Measurements from ENCODE around the gene BDKRB2. TPM values are rescaled to one million over a fixed set of nuclear protein-coding genes. Genes with fewer than 3 reads are reported as not detected.

BDKRB2 gene
- total and polyA plus RNA-seq, 10 donors = 0.02 to 0.57 (median 0.13) TPM; not detected in 3

- no peak overlapping the region for H3K27ac ChIP-seq
- intact Hi-C loops (cut with DNase I; ENCODE audit: low total_unique reads) = no loop called here
- WGBS, 5 donors = 33 to 58% (median 41%) methylated on average over 2 of the region's 2 CpGs
- DNase-seq = no peak
- no peak overlapping the region for H3K4me3 ChIP-seq
- H3K9me3 ChIP-seq = no peaks in the 10 kb centered on the region
- no peaks in the 10 kb centered on the region for H3K36me3 ChIP-seq
- no peaks in the 10 kb centered on the region for H3K4me1 ChIP-seq
- TF ChIP-seq CTCF (IDR thresholded peaks at IDR 0.05 in 8 of 11, conservative IDR thresholded peaks at IDR 0.05 in 3 of 11) = no peak
- no peak for TF ChIP-seq POLR2A (IDR thresholded peaks at IDR 0.05)
- no peak for TF ChIP-seq POLR2AphosphoS5 (IDR thresholded peaks at IDR 0.05)
- H3K27me3 ChIP-seq (replicated peaks in 1 of 7) = peaks cover 0 to 36% (median 0%) of the 10 kb centered on the region in 7 donors
Observed at GRCh38 chr14:96260341-96260821, 55.7 kb downstream of the BDKRB2 start.

GRCh38 chr14:96261053-96261452, 56.4 kb downstream of the BDKRB2 start:
- Histone ChIP-seq H3K4me1 (no peaks in the 10 kb centered on the region), H3K27me3 (replicated peaks in 1 of 7) (peaks cover 0 to 30% (median 0%) of the 10 kb centered on the region in 7 donors), H3K27ac (no peak overlapping the region), H3K9me3 (no peaks in the 10 kb centered on the region), H3K36me3 (no peaks in the 10 kb centered on the region), H3K4me3 (no peak overlapping the region)
- TF ChIP-seq POLR2AphosphoS5 (IDR thresholded peaks at IDR 0.05) (no peak), POLR2A (IDR thresholded peaks at IDR 0.05) (no peak), CTCF (IDR thresholded peaks at IDR 0.05 in 8 of 11, conservative IDR thresholded peaks at IDR 0.05 in 3 of 11) (no peak)
- intact Hi-C loops (cut with DNase I; ENCODE audit: low total_unique reads) = no loop called here
- WGBS, 5 donors = 74 to 88% (median 82%) methylated on average over 5 of the region's 5 CpGs
- DNase-seq = no peak

GRCh38 chr14:96261772-96262655, 57.4 kb downstream of the BDKRB2 start:
- Histone ChIP-seq H3K27ac (no peak overlapping the region), H3K9me3 (no peaks in the 10 kb centered on the region), H3K27me3 (replicated peaks in 1 of 7) (peaks cover 0 to 30% (median 0%) of the 10 kb centered on the region in 7 donors), H3K4me3 (no peak overlapping the region), H3K4me1 (no peaks in the 10 kb centered on the region), H3K36me3 (no peaks in the 10 kb centered on the region)
- 76 to 91% (median 83%) methylated on average over 11 to 16 of the region's 16 CpGs for WGBS, 5 donors
- TF ChIP-seq POLR2AphosphoS5 (IDR thresholded peaks at IDR 0.05) (peak in 1 of 3 donors; percentile 16), POLR2A (IDR thresholded peaks at IDR 0.05) (no peak), CTCF (IDR thresholded peaks at IDR 0.05 in 8 of 11, conservative IDR thresholded peaks at IDR 0.05 in 3 of 11) (no peak)
- DNase-seq = no peak
- intact Hi-C loops (cut with DNase I; ENCODE audit: low total_unique reads) = no loop called here

All from spleen (tissue), 11 donors.